K562 (cell line): Measurements from ENCODE around the gene PRTN3. TPM values are rescaled to one million over a fixed set of nuclear protein-coding genes. Genes with fewer than 3 reads are reported as not detected.

ENCODE experiments used
- ATAC-seq: fragments of 200-7000 bp; cut with Tn5 transposase; 3 replicates; pipeline ENCODE4 v1.9.1; 2020; ENCODE audit warnings: moderate library complexity
- Bru-seq: library from RNA; stranded (reverse); fragments of 400-500 nt; gene quantifications from one replicate; lab custom pipeline; 2021; lab: Mats Ljungman, UMichigan
- BruChase-seq, 2 experiments: library from RNA; stranded (reverse); fragments of 400-500 nt; gene quantifications; one replicate each; lab custom pipeline; 2021; lab: Mats Ljungman, UMichigan
- BruUV-seq: library from RNA; stranded (reverse); fragments of 400-500 nt; replicated peaks from 2 replicates; lab custom pipeline; 2021; lab: Mats Ljungman, UMichigan
- CTCF ChIA-PET: fragments of 300-600 bp; formaldehyde crosslinking; extraction: SDS; loops from one replicate; lab custom pipeline; 2021; ENCODE audit warnings: low intra/inter-chr PET ratio; lab: Yijun Ruan, JAX
- POLR2A ChIA-PET: fragments of 300-600, 350-650 bp; sonication (Branson Sonifier 250); formaldehyde crosslinking; extraction: SDS; loops from one replicate; lab custom pipeline; 2021; ENCODE audit warnings: antibody characterized with exemption, inconsistent platforms; lab: Yijun Ruan, JAX
- DNase-seq, 4 experiments: peaks; one replicate each; pipeline versions ENCODE4 v3.0.0 to v3.0.0-alpha.2; 2011 to 2018; ENCODE audit warnings: low spot score in 3 of 4, mixed read lengths in 3 of 4; ENCODE audit errors: extremely low read depth in 1 of 4
- FAIRE-seq: peaks from 2 replicates; lab custom pipeline; 2011; peaks lifted over from hg19 to GRCh38; lab: Jason Lieb, UNC
- H2AFZ ChIP-seq: 2 replicates; pipeline ENCODE4 v1.6.0; 2011; ENCODE audit warnings: low read depth, low read length, control low read depth, inconsistent platforms
- H3K27ac ChIP-seq: fragments of 200-600 bp; 3 replicates; pipeline ENCODE4 v1.8.0; 2011; ENCODE audit warnings: low read depth, mild to moderate bottlenecking, control low read depth, inconsistent platforms, low read length, moderate library complexity, mixed read lengths; ENCODE audit errors: extremely low read depth
- H3K27me3 ChIP-seq, 2 experiments: fragments of 300-600 bp in 1 of 2; 2 replicates in 1 of 2; 3 replicates in 1 of 2; pipeline versions ENCODE4 v1.6.0 to v1.8.0; 2011; ENCODE audit warnings: inconsistent platforms in 2 of 2, low read length in 2 of 2, mild to moderate bottlenecking in 1 of 2, mixed read lengths in 1 of 2, moderate library complexity in 1 of 2; ENCODE audit not compliant: control insufficient read depth in 2 of 2, insufficient read depth in 2 of 2
- H3K36me3 ChIP-seq: fragments of 300-600 bp; 3 replicates; pipeline ENCODE4 v1.8.0; 2011; ENCODE audit warnings: mild to moderate bottlenecking, low read length, inconsistent platforms; ENCODE audit not compliant: control insufficient read depth, insufficient read depth
- H3K4me1 ChIP-seq, 2 experiments: fragments of 200-600 bp in 1 of 2; replicated peaks in 1 of 2; 2 replicates in 1 of 2; 3 replicates in 1 of 2; pipeline versions ENCODE4 v1.5.1 to v1.8.0; 2011; ENCODE audit warnings: inconsistent platforms in 2 of 2, low read length in 2 of 2, mild to moderate bottlenecking in 1 of 2, mixed read lengths in 1 of 2, moderate library complexity in 1 of 2; ENCODE audit not compliant: control insufficient read depth in 2 of 2, insufficient read depth in 2 of 2
- H3K4me2 ChIP-seq: 2 replicates; pipeline ENCODE4 v1.6.1; 2011; ENCODE audit warnings: low read length, control low read depth, inconsistent platforms, mixed read lengths; ENCODE audit not compliant: insufficient read depth
- H3K4me3 ChIP-seq: fragments of 200-600 bp; sonication (generic), shearing (Covaris generic); 2 replicates; pipeline ENCODE4 v1.5.1; 2016; ENCODE audit warnings: control low read depth, inconsistent platforms
- H3K79me2 ChIP-seq: fragments of 200-600 bp; 3 replicates; pipeline ENCODE4 v1.8.0; 2011; ENCODE audit warnings: low read length, inconsistent platforms; ENCODE audit not compliant: control insufficient read depth, insufficient read depth
- H3K9ac ChIP-seq, 2 experiments: 2 replicates each; pipeline versions ENCODE4 v1.6.0 to v1.6.1; 2011; ENCODE audit warnings: low read depth in 2 of 2, low read length in 2 of 2, control low read depth in 1 of 2, inconsistent platforms in 1 of 2, mild to moderate bottlenecking in 1 of 2, mixed read lengths in 1 of 2; ENCODE audit not compliant: insufficient read depth in 1 of 2
- H3K9me1 ChIP-seq: one replicate; pipeline ENCODE4 v1.6.0; 2011; ENCODE audit warnings: inconsistent platforms, mild to moderate bottlenecking, low read length, moderate library complexity; ENCODE audit not compliant: control insufficient read depth, insufficient read depth
- H3K9me3 ChIP-seq: replicated peaks from 2 replicates; pipeline ENCODE4 v1.5.1; 2011; ENCODE audit warnings: low read depth, low read length, inconsistent platforms; ENCODE audit not compliant: control insufficient read depth, insufficient read depth
- H4K20me1 ChIP-seq: replicated peaks from 2 replicates; pipeline ENCODE4 v1.6.1; 2011; ENCODE audit warnings: low read length, inconsistent platforms, mixed read lengths; ENCODE audit not compliant: control insufficient read depth, insufficient read depth
- BRCA1 ChIP-seq, 2 experiments: fragments of 450-650 bp in 1 of 2; sonication (generic) in 1 of 2; formaldehyde crosslinking in 1 of 2; IDR thresholded peaks; 2 replicates each; pipeline versions ENCODE4 v1.5.0 to v1.6.1; 2017 to 2020; ENCODE audit warnings: mild to moderate bottlenecking in 1 of 2, missing genetic modification reagents in 1 of 2
- EGR1 ChIP-seq: fragments of 450-650 bp; conservative IDR thresholded peaks from 2 replicates; pipeline ENCODE4 v1.6.1; 2017; ENCODE audit warnings: mild to moderate bottlenecking
- HIVEP1 ChIP-seq: fragments of 250-450 bp; sonication (Bioruptor Pico); IDR thresholded peaks from 2 replicates; pipeline ENCODE4 v1.4.0; 2020; ENCODE audit warnings: mild to moderate bottlenecking
- HNRNPL ChIP-seq: fragments of 200-400 bp; formaldehyde crosslinking; IDR thresholded peaks from 2 replicates; pipeline ENCODE4 v1.6.1; 2017; ENCODE audit warnings: low read depth, mild to moderate bottlenecking, low read length
- SPI1 ChIP-seq: IDR thresholded peaks from 2 replicates; pipeline ENCODE4 v1.6.1; 2011; ENCODE audit warnings: low read depth, low read length, control low read depth, borderline replicate concordance
- YY1 ChIP-seq, 3 experiments: IDR thresholded peaks; 2 replicates each; pipeline ENCODE4 v1.6.1; 2011; ENCODE audit warnings: low read length in 2 of 3, mild to moderate bottlenecking in 2 of 3, moderate library complexity in 2 of 3, borderline replicate concordance in 1 of 3, control low read depth in 1 of 3, low read depth in 1 of 3; ENCODE audit not compliant: insufficient read depth in 3 of 3, insufficient replicate concordance in 2 of 3, control insufficient read depth in 1 of 3, insufficient read length in 1 of 3; ENCODE audit errors: extremely low read depth in 1 of 3
- ZKSCAN3 ChIP-seq: fragments of 250-450 bp; sonication (Bioruptor Pico); IDR thresholded peaks from 2 replicates; pipeline ENCODE4 v1.4.0; 2020
- WGBS: fragments of 100-300 bp; shearing (Covaris generic); methylation state at CpG from one replicate; pipeline ENCODE4 v1.1.6; 2016; ENCODE audit warnings: low coverage, mixed read lengths; ENCODE audit not compliant: insufficient coverage; ENCODE audit errors: missing lambda C conversion rate; 5-methylcytosine and 5-hydroxymethylcytosine counted together
- in situ Hi-C: fragments of 300-500 bp; cut with MboI; formaldehyde crosslinking; loops from 4 replicates; pipeline ENCODE4 v1.15.0; 2018; ENCODE audit warnings: inconsistent platforms, mixed read lengths
- intact Hi-C: fragments of 100-400 bp; cut with micrococcal nuclease; formaldehyde crosslinking; loops from 2 replicates; pipeline ENCODE4 v1.14.2; 2022
- long read RNA-seq, 3 experiments: library from polyadenylated mRNA in 2 of 3; library from RNA in 1 of 3; unstranded in 2 of 3; stranded (forward) in 1 of 3; transcript quantifications; one replicate each; pipeline ENCODE4 v2.0.0, GENCODE V29; 2019 to 2022
- polyA minus RNA-seq, 3 experiments: library from RNA; depleted of rRNA, polyadenylated mRNA; stranded (reverse); fragments of >200 nt; gene quantifications; 2 replicates each; pipeline ENCODE4 v1.2.3, GENCODE V29; 2011
- polyA plus RNA-seq, 8 experiments: library from polyadenylated mRNA; depleted of rRNA in 4 of 8; stranded (reverse) in 5 of 8; unstranded in 3 of 8; fragments of >200 nt; fragmentation: Nextera tagmentation in 2 of 8; fragmentation: Illumina TruSeq in 1 of 8; extraction: Ambion mirVana in 2 of 8; extraction: Trizol in 1 of 8; gene quantifications; 2 replicates each; pipeline versions ENCODE4 v1.2.1 to v1.2.3, GENCODE V29; 2011 to 2014; ENCODE audit warnings: inconsistent platforms in 1 of 8, missing spikeins in 1 of 8
- total RNA-seq, 7 experiments: library from RNA; depleted of rRNA in 6 of 7; stranded (reverse); fragments of >200 nt in 6 of 7; fragmentation: Illumina TruSeq in 2 of 7; extraction: Trizol in 2 of 7; gene quantifications; 2 replicates each; pipeline versions ENCODE4 v1.2.1 to v1.2.3, GENCODE V29; 2011 to 2021; ENCODE audit warnings: low replicate concordance in 1 of 7

PRTN3 gene, protein sequence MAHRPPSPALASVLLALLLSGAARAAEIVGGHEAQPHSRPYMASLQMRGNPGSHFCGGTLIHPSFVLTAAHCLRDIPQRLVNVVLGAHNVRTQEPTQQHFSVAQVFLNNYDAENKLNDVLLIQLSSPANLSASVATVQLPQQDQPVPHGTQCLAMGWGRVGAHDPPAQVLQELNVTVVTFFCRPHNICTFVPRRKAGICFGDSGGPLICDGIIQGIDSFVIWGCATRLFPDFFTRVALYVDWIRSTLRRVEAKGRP
- not detected in 2 replicates for total RNA-seq (2011; cell fraction: chromatin; rRNA removed; ENCODE audit: low replicate concordance)
- 0.50 TPM in 1 of 2 replicates, not detected in the other for total RNA-seq (2011; cell fraction: nucleolus; rRNA removed)
- total RNA-seq (2011; cell fraction: nucleoplasm; rRNA removed) = 0.37 TPM in 1 of 2 replicates, not detected in the other
- 0.14 and 0.69 TPM in 2 replicates for total RNA-seq (2014; rRNA removed)
- total RNA-seq (2014; rRNA removed; fragmentation: Illumina TruSeq; extraction: Trizol) = 0.19 TPM in 1 of 2 replicates, not detected in the other
- total RNA-seq (2015; rRNA removed; fragmentation: Illumina TruSeq; extraction: Trizol) = 0.36 and 0.41 TPM in 2 replicates
- 0.60 and 0.86 TPM in 2 replicates for total RNA-seq (2021)
- 0.60 and 1.4 TPM in 2 replicates for polyA plus RNA-seq (2011; rRNA removed)
- 3.3 and 5.8 TPM in 2 replicates for polyA plus RNA-seq (2011; cell fraction: cytosol; rRNA removed)
- 1.3 and 1.6 TPM in 2 replicates for polyA plus RNA-seq (2011; cell fraction: nucleus; rRNA removed)
- 0.55 and 1.3 TPM in 2 replicates for polyA plus RNA-seq (2012)
- 0.25 and 0.43 TPM in 2 replicates for polyA plus RNA-seq (2014; fragmentation: Illumina TruSeq; extraction: Trizol)
- polyA plus RNA-seq (2014; fragmentation: Nextera tagmentation; extraction: Ambion mirVana) = not detected
- 0.50 TPM in 1 of 2 replicates, not detected in the other for polyA plus RNA-seq (2014; rRNA removed)
- polyA minus RNA-seq (2011; rRNA and poly(A)+ RNA removed) = not detected in 2 replicates
- 1.4 TPM in 1 of 2 replicates, not detected in the other for polyA minus RNA-seq (2011; cell fraction: cytosol; rRNA and poly(A)+ RNA removed)
- not detected in 2 replicates for polyA minus RNA-seq (2011; cell fraction: nucleus; rRNA and poly(A)+ RNA removed)
- percentile 24 among the genes with signal in this experiment for Bru-seq, nascent RNA
- percentile 18 among the genes with signal in this experiment for BruChase-seq, experiment 1, labeled RNA remaining after a 2-hour chase
- percentile 21 among the genes with signal in this experiment for BruChase-seq, experiment 2, labeled RNA remaining after a 6-hour chase
- long read RNA-seq, experiment 1, partial matches to known transcripts = 2 of 3 reads
- long read RNA-seq, experiment 1, other reads (novel, unspliced or antisense) = 0 of 3 reads
- long read RNA-seq, experiment 2, partial matches to known transcripts = 0 of 1 reads
- long read RNA-seq, experiment 2, other reads (novel, unspliced or antisense) = 1 of 1 reads
- long read RNA-seq, experiment 3 = 0 reads

- no peak for FAIRE-seq
Measured at GRCh38 chr19:840519-841206, at the start of gene PRTN3. Gene PRTN3 (plus strand): TSS chr19:840999. CDS start chr19:841009, 10 bp downstream.

More at GRCh38 chr19:840519-841206, at the start of gene PRTN3:
- POLR2A ChIA-PET = interaction anchor here (0.6 to 0.8 kb wide), 3 partner anchors 14 to 52 kb away, joined by 3 to 4 read pairs (median 3); no protein-coding TSS in a partner anchor
- H2AFZ ChIP-seq = no peak within 1 kb of the TSS
- CTCF ChIA-PET = no interaction called here
- no peaks in the 10 kb centered on the region for H3K36me3 ChIP-seq
- in situ Hi-C loops = no loop called here
- H3K79me2 ChIP-seq = no peaks in the 10 kb centered on the region
- peaks cover 5 to 45% of the 10 kb centered on the region in 2 experiments for H3K4me1 ChIP-seq
- no peaks in the 10 kb centered on the region for H3K27me3 ChIP-seq
- WGBS = 63% methylated on average over 21 of the region's 24 CpGs
- DNase-seq = no peak
- H3K4me2 ChIP-seq = no peak within 1 kb of the TSS
- H4K20me1 ChIP-seq = no peaks in the 10 kb centered on the region
- H3K4me3 ChIP-seq = no peak within 1 kb of the TSS
- H3K9ac ChIP-seq = peak within 1 kb of the TSS in 1 of 2 experiments; percentile 52; a peak in 2 of 4 replicates
- TF ChIP-seq EGR1 = 0 out of 2 replicates have a peak, but pooled peaks have one; percentile 6
- no peak for TF ChIP-seq ZKSCAN3 (CRISPR knock-in tag)
- 0 out of 2 replicates have a peak, but pooled peaks have one; percentile 14 for TF ChIP-seq HNRNPL
- peak; percentile 78 for TF ChIP-seq SPI1
- no peak for TF ChIP-seq BRCA1 (IDR thresholded peaks at IDR 0.05)
- no peak for TF ChIP-seq BRCA1 (CRISPR knock-in tag; IDR thresholded peaks at IDR 0.05)
- TF ChIP-seq YY1 (IDR thresholded peaks at IDR 0.05; ENCODE audit: borderline replicate concordance in 1 of 3, control insufficient read depth in 1 of 3, extremely low read depth in 1 of 3, insufficient read depth in 3 of 3, insufficient read length in 1 of 3, insufficient replicate concordance in 2 of 3, low read depth in 1 of 3, low read length in 2 of 3) = no peak
- TF ChIP-seq HIVEP1 (CRISPR knock-in tag) = no peak
- TF ChIP-seq, all 486 proteins: peak for 3
- intact Hi-C loops = no loop called here
- H3K9me3 ChIP-seq = no peaks in the 10 kb centered on the region
- BruUV-seq = no TSS peak
- H3K9me1 ChIP-seq = no peaks in the 10 kb centered on the region
- ATAC-seq = no peak
- no peak within 1 kb of the TSS for H3K27ac ChIP-seq
